Left kidney (tissue), 8 donors: ENCODE measurements around the gene CYP2C8. TPM values are rescaled to one million over a fixed set of nuclear protein-coding genes. Genes with fewer than 3 reads are reported as not detected.
A peak's percentile ranks its signal among the peaks of the same experiment; 100 is the strongest.
"Not testable (repeated sequence)": the region's sequence is repeated elsewhere in the genome, so short reads cannot be mapped to it uniquely, and the experiment has no call there.

Source experiments
- DNase-seq: peaks from one replicate; pipeline ENCODE4 v3.0.0-alpha.2; 2013
- long read RNA-seq, 8 donors: transcript quantifications; one replicate each; lab custom pipeline, GENCODE V29; 2026
- polyA plus RNA-seq: library from polyadenylated mRNA; unstranded; fragments of 120-200 nt; gene quantifications from one replicate; pipeline ENCODE4 v1.2.1, GENCODE V29; 2013; ENCODE audit not compliant: insufficient read length

CYP2C8 gene
- 12.4 TPM for polyA plus RNA-seq
- long read RNA-seq, donor 1 = 0 reads
- long read RNA-seq, donor 2 = 0 reads
- long read RNA-seq, donor 3 = 0 reads
- long read RNA-seq, donor 4 = 0 reads
- long read RNA-seq, donor 5 = 0 reads
- long read RNA-seq, donor 6 = 0 reads
- long read RNA-seq, donor 7 = 0 reads
- long read RNA-seq, donor 8 = 0 reads

- DNase-seq = no peak
Observed at GRCh38 chr10:95069286-95069685, at the start of gene CYP2C8. Gene CYP2C8 (minus strand): TSS chr10:95069497. CDS start chr10:95069402, 95 bp downstream.

- DNase-seq = no peak
Observed at GRCh38 chr10:95116869-95117269, 47.6 kb upstream of the CYP2C8 start.

GRCh38 chr10:95110823-95111222 is 41.5 kb upstream of the CYP2C8 start:
- DNase-seq = not testable (repeated sequence)

- DNase-seq = no peak
Observed at GRCh38 chr10:95097805-95098204, 28.5 kb upstream of the CYP2C8 start.

- DNase-seq = no peak
Observed at GRCh38 chr10:95096143-95096542, 26.8 kb upstream of the CYP2C8 start.

- DNase-seq = not testable (repeated sequence)
Observed at GRCh38 chr10:95079626-95080025, 10.3 kb upstream of the CYP2C8 start.

- no peak for DNase-seq
Observed at GRCh38 chr10:95077556-95077955, 8.3 kb upstream of the CYP2C8 start.

- no peak for DNase-seq
Observed at GRCh38 chr10:95071107-95071660, 1.9 kb upstream of the CYP2C8 start.

GRCh38 chr10:95064125-95064524 is 5.2 kb downstream of the CYP2C8 start:
- DNase-seq = not testable (repeated sequence)

- DNase-seq = no peak
Observed at GRCh38 chr10:95056744-95057363, 12.4 kb downstream of the CYP2C8 start.

- no peak for DNase-seq
Observed at GRCh38 chr10:95049919-95050318, 19.4 kb downstream of the CYP2C8 start.

- no peak for DNase-seq
Observed at GRCh38 chr10:95048206-95048605, 21.1 kb downstream of the CYP2C8 start.

GRCh38 chr10:95039281-95039680 is 30.0 kb downstream of the CYP2C8 start:
- no peak for DNase-seq

- peak; percentile 2 for DNase-seq
Observed at GRCh38 chr10:95035332-95036295, 33.7 kb downstream of the CYP2C8 start.

- DNase-seq = no peak
Observed at GRCh38 chr10:95034401-95034800, 34.9 kb downstream of the CYP2C8 start.

- no peak for DNase-seq
Observed at GRCh38 chr10:95031656-95032055, 37.6 kb downstream of the CYP2C8 start.

GRCh38 chr10:95026461-95026860 is 42.8 kb downstream of the CYP2C8 start:
- no peak for DNase-seq

GRCh38 chr10:94997741-94998174 is 71.5 kb downstream of the CYP2C8 start:
- DNase-seq = no peak

- DNase-seq = no peak
Observed at GRCh38 chr10:94992811-94993210, 76.5 kb downstream of the CYP2C8 start.

- DNase-seq = no peak
Observed at GRCh38 chr10:94991243-94991888, 77.9 kb downstream of the CYP2C8 start.

GRCh38 chr10:94989192-94989591 is 80.1 kb downstream of the CYP2C8 start:
- DNase-seq = no peak
